IMR-90 (cell line): Measurements from ENCODE around the gene CALN1. TPM values are rescaled to one million over a fixed set of nuclear protein-coding genes. Genes with fewer than 3 reads are reported as not detected.

Experiments
- ATAC-seq: fragments of 200-7000 bp; cut with Tn5 transposase; 2 replicates; pipeline ENCODE4 v1.9.1; 2020; ENCODE audit warnings: low read depth, mild to moderate bottlenecking, moderate library complexity
- BruUV-seq: library from RNA; stranded (reverse); fragments of 400-500 nt; replicated peaks from 2 replicates; lab custom pipeline; 2021; lab: Mats Ljungman, UMichigan
- CTCF ChIA-PET: fragments of 300-600 bp; formaldehyde crosslinking; extraction: SDS; loops from one replicate; lab custom pipeline; 2021; ENCODE audit warnings: antibody characterized with exemption; lab: Yijun Ruan, JAX
- POLR2A ChIA-PET: fragments of 300-600 bp; sonication (Branson Sonifier 250); formaldehyde crosslinking; loops from one replicate; lab custom pipeline; 2022; ENCODE audit warnings: antibody characterized with exemption; ENCODE audit not compliant: unreplicated experiment; lab: Charles Lee
- DNase-seq: peaks from one replicate; pipeline ENCODE4 v3.0.0; 2013
- H2AFZ ChIP-seq: replicated peaks from 2 replicates; pipeline ENCODE3; 2013; ENCODE audit warnings: low read length, mild to moderate bottlenecking; ENCODE audit not compliant: poor library complexity
- H2AK5ac ChIP-seq: 2 replicates; pipeline ENCODE4 v1.6.1; 2013; ENCODE audit warnings: low read depth, low read length, inconsistent platforms
- H2AK9ac ChIP-seq: replicated peaks from 2 replicates; pipeline ENCODE3; 2013; ENCODE audit warnings: mild to moderate bottlenecking, low read depth, low read length, moderate library complexity; ENCODE audit not compliant: poor library complexity
- H2BK120ac ChIP-seq: 2 replicates; pipeline ENCODE4 v1.6.1; 2013; ENCODE audit warnings: low read depth, low read length, inconsistent platforms
- H2BK15ac ChIP-seq: 3 replicates; pipeline ENCODE4 v1.6.1; 2013; ENCODE audit warnings: low read depth, low read length, inconsistent platforms
- H2BK20ac ChIP-seq: 2 replicates; pipeline ENCODE4 v1.6.1; 2013; ENCODE audit warnings: low read depth, mild to moderate bottlenecking, inconsistent platforms, low read length, moderate library complexity
- H2BK5ac ChIP-seq: 2 replicates; pipeline ENCODE4 v1.6.1; 2013; ENCODE audit warnings: mild to moderate bottlenecking, low read depth, low read length, inconsistent platforms; ENCODE audit not compliant: poor library complexity, severe bottlenecking
- H3K14ac ChIP-seq: replicated peaks from 2 replicates; pipeline ENCODE4 v1.6.1; 2013; ENCODE audit warnings: low read depth, low read length, inconsistent platforms
- H3K18ac ChIP-seq: 2 replicates; pipeline ENCODE4 v1.6.1; 2013; ENCODE audit warnings: low read depth, low read length, control low read depth
- H3K23ac ChIP-seq: 2 replicates; pipeline ENCODE4 v1.6.1; 2013; ENCODE audit warnings: low read depth, low read length, inconsistent platforms
- H3K27ac ChIP-seq: 2 replicates; pipeline ENCODE4 v1.5.1; 2013; ENCODE audit warnings: mild to moderate bottlenecking, control low read depth, low read length; ENCODE audit not compliant: insufficient read depth
- H3K27me3 ChIP-seq: 2 replicates; pipeline ENCODE4 v1.6.1; 2013; ENCODE audit warnings: low read length; ENCODE audit not compliant: control insufficient read depth, insufficient read depth
- H3K36me3 ChIP-seq: 2 replicates; pipeline ENCODE4 v1.6.1; 2013; ENCODE audit warnings: low read length, mixed read lengths; ENCODE audit not compliant: control insufficient read depth, insufficient read depth
- H3K4ac ChIP-seq: 2 replicates; pipeline ENCODE4 v1.6.1; 2013; ENCODE audit warnings: low read depth, low read length, inconsistent platforms
- H3K4me1 ChIP-seq: 2 replicates; pipeline ENCODE4 v1.6.1; 2013; ENCODE audit warnings: low read length, mixed read lengths; ENCODE audit not compliant: control insufficient read depth, insufficient read depth
- H3K4me2 ChIP-seq: 2 replicates; pipeline ENCODE4 v1.6.1; 2013; ENCODE audit warnings: low read depth, mild to moderate bottlenecking, control low read depth, low read length, moderate library complexity
- H3K4me3 ChIP-seq: 2 replicates; pipeline ENCODE4 v1.5.1; 2013; ENCODE audit warnings: low read depth, mild to moderate bottlenecking, control low read depth, low read length, moderate library complexity; ENCODE audit not compliant: insufficient read depth
- H3K56ac ChIP-seq: 2 replicates; pipeline ENCODE4 v1.6.1; 2013; ENCODE audit warnings: low read length, inconsistent platforms; ENCODE audit not compliant: insufficient read depth; ENCODE audit errors: extremely low read depth
- H3K79me1 ChIP-seq, 2 experiments: 2 replicates each; pipeline ENCODE4 v1.6.1; 2013; ENCODE audit warnings: low read length in 2 of 2, inconsistent platforms in 1 of 2, low read depth in 1 of 2
- H3K9ac ChIP-seq: 2 replicates; pipeline ENCODE4 v1.6.1; 2013; ENCODE audit warnings: low read depth, low read length, control low read depth
- H3K9me1 ChIP-seq: 2 replicates; pipeline ENCODE4 v1.6.1; 2013; ENCODE audit warnings: low read length, inconsistent platforms; ENCODE audit not compliant: insufficient read depth
- H3K9me3 ChIP-seq: 2 replicates; pipeline ENCODE4 v1.6.1; 2013; ENCODE audit warnings: low read length; ENCODE audit not compliant: control insufficient read depth, insufficient read depth
- H4K20me1 ChIP-seq: 2 replicates; pipeline ENCODE4 v1.6.1; 2013; ENCODE audit warnings: low read length, inconsistent platforms; ENCODE audit not compliant: insufficient read depth
- H4K5ac ChIP-seq: 2 replicates; pipeline ENCODE4 v1.6.1; 2013; ENCODE audit warnings: mild to moderate bottlenecking, low read depth, low read length, control low read depth
- H4K8ac ChIP-seq, 2 experiments: 2 replicates each; pipeline ENCODE4 v1.6.1; 2013; ENCODE audit warnings: low read depth in 2 of 2, low read length in 2 of 2, control low read depth in 1 of 2, inconsistent platforms in 1 of 2
- H4K91ac ChIP-seq: 2 replicates; pipeline ENCODE4 v1.6.1; 2013; ENCODE audit warnings: low read depth, low read length, inconsistent platforms; ENCODE audit not compliant: insufficient read depth
- CEBPB ChIP-seq: IDR thresholded peaks from 2 replicates; pipeline ENCODE4 v1.6.1; 2012; ENCODE audit warnings: low read depth, low read length, improper control_type of control experiment
- CHD1 ChIP-seq: IDR thresholded peaks from 2 replicates; pipeline ENCODE4 v1.6.1; 2012; ENCODE audit warnings: low read depth, low read length, improper control_type of control experiment
- CTCF ChIP-seq: conservative IDR thresholded peaks from 2 replicates; pipeline ENCODE4 v1.5.1; 2012; ENCODE audit warnings: mild to moderate bottlenecking, low read depth, low read length, improper control_type of control experiment
- ELK1 ChIP-seq: fragments of 150-350 bp; IDR thresholded peaks from 2 replicates; pipeline ENCODE4 v1.6.1; 2016; ENCODE audit warnings: low read depth, mild to moderate bottlenecking, low read length, moderate library complexity, borderline replicate concordance
- FOS ChIP-seq: fragments of 150-350 bp; IDR thresholded peaks from 2 replicates; pipeline ENCODE4 v1.6.1; 2016; ENCODE audit warnings: low read depth, low read length
- MAFK ChIP-seq: IDR thresholded peaks from 2 replicates; pipeline ENCODE4 v1.6.1; 2012; ENCODE audit warnings: low read depth, low read length, improper control_type of control experiment
- MAZ ChIP-seq: IDR thresholded peaks from 2 replicates; pipeline ENCODE4 v1.6.1; 2012; ENCODE audit warnings: low read depth, mild to moderate bottlenecking, low read length, improper control_type of control experiment, moderate library complexity, borderline replicate concordance
- MXI1 ChIP-seq: IDR thresholded peaks from 2 replicates; pipeline ENCODE4 v1.6.1; 2012; ENCODE audit warnings: low read depth, mild to moderate bottlenecking, low read length, moderate library complexity, borderline replicate concordance
- NFE2L2 ChIP-seq: fragments of 150-350 bp; IDR thresholded peaks from 2 replicates; pipeline ENCODE4 v1.6.1; 2016; ENCODE audit warnings: low read depth, mild to moderate bottlenecking, low read length
- RCOR1 ChIP-seq: IDR thresholded peaks from 2 replicates; pipeline ENCODE4 v1.6.1; 2012; ENCODE audit warnings: mild to moderate bottlenecking, low read length, improper control_type of control experiment; ENCODE audit not compliant: insufficient replicate concordance
- RFX5 ChIP-seq: IDR thresholded peaks from 2 replicates; pipeline ENCODE4 v1.8.0; 2012; ENCODE audit warnings: low read depth, mild to moderate bottlenecking, low read length, moderate library complexity
- USF2 ChIP-seq: fragments of 150-350 bp; IDR thresholded peaks from 2 replicates; pipeline ENCODE4 v1.6.1; 2017; ENCODE audit warnings: mild to moderate bottlenecking, antibody characterized with exemption, low read length, low read depth
- WGBS, 2 experiments: methylation state at CpG; one replicate each; pipeline versions ENCODE4 v1.1.5 to v1.1.7; 2013; ENCODE audit warnings: missing lambda C conversion rate in 2 of 2; ENCODE audit not compliant: insufficient read length in 1 of 2; ENCODE audit errors: extremely low coverage in 2 of 2; 5-methylcytosine and 5-hydroxymethylcytosine counted together
- dilution Hi-C: fragments of 300-500 bp; cut with HindIII; formaldehyde crosslinking; loops from one replicate; pipeline ENCODE4 v1.14.3; 2018; ENCODE audit warnings: low sequenced_read_pairs; ENCODE audit not compliant: unreplicated experiment
- in situ Hi-C: fragments of 300-500 bp; cut with MboI; formaldehyde crosslinking; loops from 3 replicates; pipeline ENCODE4 v1.14.3; 2019; ENCODE audit warnings: low sequenced_read_pairs, inconsistent platforms, mixed read lengths
- intact Hi-C: fragments of 100-400 bp; cut with micrococcal nuclease; formaldehyde crosslinking; loops from 2 replicates; pipeline ENCODE4 v1.10.0; 2022
- polyA plus RNA-seq, 3 experiments: library from polyadenylated mRNA; depleted of rRNA; stranded (reverse); fragments of >200 nt; gene quantifications; 2 replicates each; pipeline ENCODE4 v1.2.3, GENCODE V29; 2012; ENCODE audit warnings: low replicate concordance in 1 of 3
- total RNA-seq: library from RNA; depleted of rRNA; stranded (reverse); fragments of >200 nt; gene quantifications from 2 replicates; pipeline ENCODE4 v1.2.3, GENCODE V29; 2012

The CALN1 gene
- total and polyA plus RNA-seq, 2 of the 4 experiments (the other 2 are of a cell fraction) = not detected

- ChIA-PET CTCF (no interaction called here), POLR2A (no interaction called here)
- Histone ChIP-seq H4K20me1 (no peaks in the 10 kb centered on the region), H3K79me1 (no peaks in the 10 kb centered on the region), H3K9me1 (no peaks in the 10 kb centered on the region), H3K4me1 (no peaks in the 10 kb centered on the region), H4K8ac (no peak overlapping the region), H2AK9ac (no peak overlapping the region), H3K27me3 (no peaks in the 10 kb centered on the region), H3K14ac (no peak overlapping the region), H3K4me3 (no peak overlapping the region), H3K4ac (no peak overlapping the region), H3K23ac (no peak overlapping the region), H3K27ac (no peak overlapping the region), H2BK120ac (no peak overlapping the region), H3K9ac (no peak overlapping the region), H2BK5ac (no peak overlapping the region), H3K4me2 (no peak overlapping the region), H3K56ac (no peak overlapping the region), H2BK20ac (no peak overlapping the region), H2BK15ac (no peak overlapping the region), H2AK5ac (no peak overlapping the region), H3K36me3 (no peaks in the 10 kb centered on the region), H4K5ac (no peak overlapping the region), H2AFZ (no peak overlapping the region), H4K91ac (no peak overlapping the region), H3K18ac (no peak overlapping the region), H3K9me3 (peaks cover 33% of the 10 kb centered on the region)
- WGBS, 2 experiments = 30% methylated on average over 2 of the region's 7 CpGs; no CpG with 5 or more reads in 1 of the 2 experiments
- dilution Hi-C loops (no loop called here), intact Hi-C loops (no loop called here), in situ Hi-C loops (no loop called here)
- BruUV-seq = no TSS peak
- ATAC-seq (no peak), DNase-seq (no peak)
- TF ChIP-seq CTCF = no peak
- TF ChIP-seq MAFK = no peak
- TF ChIP-seq CEBPB = no peak
- TF ChIP-seq RCOR1 = no peak
- TF ChIP-seq NFE2L2 = no peak
- TF ChIP-seq RFX5 = no peak
- TF ChIP-seq FOS = no peak
- no peak for TF ChIP-seq MXI1
- no peak for TF ChIP-seq MAZ
- TF ChIP-seq USF2 = no peak
- no peak for TF ChIP-seq ELK1
- TF ChIP-seq CHD1 = no peak
These were observed 435.5 kb downstream of the CALN1 start for GRCh38 chr7:71976645-71977044.
